GM23338 (cell line): ENCODE measurements around the gene SNTG2. TPM values are rescaled to one million over a fixed set of nuclear protein-coding genes. Genes with fewer than 3 reads are reported as not detected.

Experiments
- ATAC-seq: fragments of 200-7000 bp; cut with Tn5 transposase; 3 replicates; pipeline ENCODE4 v1.9.1; 2020
- DNase-seq: peaks from one replicate; pipeline ENCODE4 v3.0.0-alpha.2; 2015; ENCODE audit warnings: low spot score
- H2AFZ ChIP-seq: fragments of 200-600 bp; sonication (generic); 2 replicates; pipeline ENCODE4 v1.8.0; 2016; ENCODE audit warnings: antibody characterized with exemption, mild to moderate bottlenecking, moderate library complexity
- H3F3A ChIP-seq: fragments of 200-600 bp; sonication (generic); replicated peaks from 2 replicates; pipeline ENCODE4 v1.8.0; 2017; ENCODE audit warnings: antibody characterized with exemption, mixed run types, low read depth
- H3K27ac ChIP-seq: fragments of 200-600 bp; sonication (generic); 2 replicates; pipeline ENCODE4 v1.6.1; 2016; ENCODE audit warnings: low read depth
- H3K27me3 ChIP-seq: fragments of 200-600 bp; sonication (generic); 2 replicates; pipeline ENCODE4 v1.8.0; 2016; ENCODE audit warnings: mild to moderate bottlenecking, mixed run types, moderate library complexity; ENCODE audit not compliant: insufficient read depth
- H3K36me3 ChIP-seq: fragments of 200-600 bp; sonication (generic); 2 replicates; pipeline ENCODE4 v1.8.0; 2016; ENCODE audit warnings: mild to moderate bottlenecking; ENCODE audit not compliant: insufficient read depth
- H3K4me1 ChIP-seq: fragments of 200-600 bp; sonication (generic); 2 replicates; pipeline ENCODE4 v1.8.0; 2016; ENCODE audit warnings: mild to moderate bottlenecking, moderate library complexity; ENCODE audit not compliant: insufficient read depth
- H3K4me2 ChIP-seq: fragments of 200-600 bp; sonication (generic); 2 replicates; pipeline ENCODE4 v1.7.1; 2017; ENCODE audit warnings: mixed run types
- H3K4me3 ChIP-seq: fragments of 200-600 bp; sonication (generic); 2 replicates; pipeline ENCODE4 v1.6.1; 2016; ENCODE audit warnings: mixed run types
- H3K79me2 ChIP-seq: fragments of 200-600 bp; sonication (generic); replicated peaks from 2 replicates; pipeline ENCODE4 v1.8.0; 2017; ENCODE audit warnings: mild to moderate bottlenecking; ENCODE audit not compliant: insufficient read depth
- H3K9me2 ChIP-seq: fragments of 200-600 bp; sonication (generic); 2 replicates; pipeline ENCODE4 v1.8.0; 2017; ENCODE audit not compliant: insufficient read depth
- H4K20me1 ChIP-seq: fragments of 200-600 bp; sonication (generic); replicated peaks from 2 replicates; pipeline ENCODE4 v1.8.0; 2017; ENCODE audit warnings: mild to moderate bottlenecking; ENCODE audit not compliant: insufficient read depth
- H3K27ac Mint-ChIP-seq: 2 replicates; pipeline ENCODE4 v1.8.0; 2020; ENCODE audit warnings: inconsistent platforms, mild to moderate bottlenecking, moderate library complexity, mixed read lengths
- H3K27me3 Mint-ChIP-seq: 3 replicates; pipeline ENCODE4 v1.8.0; 2022; ENCODE audit warnings: low read depth, mild to moderate bottlenecking, moderate library complexity, mixed read lengths, inconsistent platforms; ENCODE audit not compliant: insufficient read depth, poor library complexity
- H3K36me3 Mint-ChIP-seq: 3 replicates; pipeline ENCODE4 v1.8.0; 2021; ENCODE audit warnings: low read depth, mild to moderate bottlenecking, inconsistent platforms, moderate library complexity, mixed read lengths
- H3K4me1 Mint-ChIP-seq: 3 replicates; pipeline ENCODE4 v1.8.0; 2020; ENCODE audit warnings: mild to moderate bottlenecking, inconsistent platforms, mixed read lengths
- H3K4me3 Mint-ChIP-seq: 3 replicates; pipeline ENCODE4 v1.8.0; 2021; ENCODE audit warnings: moderate library complexity, mild to moderate bottlenecking, inconsistent platforms, mixed read lengths
- H3K9me3 Mint-ChIP-seq: 3 replicates; pipeline ENCODE4 v1.8.0; 2020; ENCODE audit warnings: moderate library complexity, mild to moderate bottlenecking, inconsistent platforms, mixed read lengths
- CREB1 ChIP-seq: fragments of 250-450 bp; sonication (Bioruptor Pico); IDR thresholded peaks from 2 replicates; pipeline ENCODE4 v1.5.0; 2020; ENCODE audit warnings: low read depth, mild to moderate bottlenecking, moderate library complexity
- EZH2 ChIP-seq: fragments of 200-600 bp; sonication (generic); IDR thresholded peaks from one replicate; pipeline ENCODE4 v1.8.0; 2017; ENCODE audit warnings: antibody characterized with exemption, mild to moderate bottlenecking, low read depth; ENCODE audit not compliant: unreplicated experiment
- EZH2phosphoT487 ChIP-seq: fragments of 200-600 bp; sonication (generic); IDR thresholded peaks from one replicate; pipeline ENCODE4 v1.8.1; 2018; ENCODE audit warnings: antibody characterized with exemption; ENCODE audit not compliant: unreplicated experiment
- JUNB ChIP-seq: IDR thresholded peaks from one replicate; pipeline ENCODE4 v1.6.1; 2016; ENCODE audit warnings: antibody characterized with exemption; ENCODE audit not compliant: unreplicated experiment
- NANOG ChIP-seq: IDR thresholded peaks from 2 replicates; pipeline ENCODE4 v1.6.1; 2016; ENCODE audit warnings: antibody characterized with exemption, borderline replicate concordance
- POLR2AphosphoS5 ChIP-seq: IDR thresholded peaks from 2 replicates; pipeline ENCODE4 v1.6.1; 2016; ENCODE audit warnings: antibody characterized with exemption, low read depth
- ZNF114 ChIP-seq: fragments of 250-450 bp; sonication (Bioruptor Pico); IDR thresholded peaks from 2 replicates; pipeline ENCODE4 v1.5.0; 2020; ENCODE audit warnings: mild to moderate bottlenecking, moderate library complexity
- ZNF331 ChIP-seq: fragments of 250-450 bp; sonication (Bioruptor Pico); IDR thresholded peaks from 2 replicates; pipeline ENCODE4 v1.5.0; 2020; ENCODE audit warnings: low read depth, mild to moderate bottlenecking, moderate library complexity
- polyA plus RNA-seq: library from polyadenylated mRNA; unstranded; fragments of >200 nt; fragmentation: Nextera tagmentation; extraction: Ambion mirVana; gene quantifications from 2 replicates; pipeline ENCODE4 v1.2.1, GENCODE V29; 2016
- total RNA-seq: library from RNA; depleted of rRNA; stranded (reverse); fragments of >200 nt; shearing (Covaris generic); gene quantifications from 2 replicates; pipeline ENCODE4 v1.2.3, GENCODE V29; 2014
- TF ChIP-seq, protein P1 (sequence below): fragments of 250-450 bp; sonication (Bioruptor Pico); IDR thresholded peaks from 2 replicates; pipeline ENCODE4 v1.5.0; 2020; ENCODE audit warnings: mild to moderate bottlenecking, moderate library complexity
- TF ChIP-seq, protein P2 (sequence below), 2 experiments: fragments of 200-600 bp in 1 of 2; sonication (generic) in 1 of 2; conservative IDR thresholded peaks; 2 replicates each; pipeline versions ENCODE4 v1.5.1 to v1.6.1; 2016 to 2017; ENCODE audit warnings: antibody characterized with exemption in 2 of 2, low read depth in 2 of 2, mild to moderate bottlenecking in 2 of 2, moderate library complexity in 1 of 2
- TF ChIP-seq, protein P3 (sequence below): IDR thresholded peaks from 2 replicates; pipeline ENCODE4 v1.6.1; 2016; ENCODE audit warnings: antibody characterized with exemption
- TF ChIP-seq, protein P4 (sequence below): IDR thresholded peaks from one replicate; pipeline ENCODE4 v1.6.1; 2018; ENCODE audit warnings: antibody characterized with exemption; ENCODE audit not compliant: unreplicated experiment

Gene SNTG2
- total and polyA plus RNA-seq, 2 experiments from 2014 or later: 27.5 to 60.4 TPM

DNA sequence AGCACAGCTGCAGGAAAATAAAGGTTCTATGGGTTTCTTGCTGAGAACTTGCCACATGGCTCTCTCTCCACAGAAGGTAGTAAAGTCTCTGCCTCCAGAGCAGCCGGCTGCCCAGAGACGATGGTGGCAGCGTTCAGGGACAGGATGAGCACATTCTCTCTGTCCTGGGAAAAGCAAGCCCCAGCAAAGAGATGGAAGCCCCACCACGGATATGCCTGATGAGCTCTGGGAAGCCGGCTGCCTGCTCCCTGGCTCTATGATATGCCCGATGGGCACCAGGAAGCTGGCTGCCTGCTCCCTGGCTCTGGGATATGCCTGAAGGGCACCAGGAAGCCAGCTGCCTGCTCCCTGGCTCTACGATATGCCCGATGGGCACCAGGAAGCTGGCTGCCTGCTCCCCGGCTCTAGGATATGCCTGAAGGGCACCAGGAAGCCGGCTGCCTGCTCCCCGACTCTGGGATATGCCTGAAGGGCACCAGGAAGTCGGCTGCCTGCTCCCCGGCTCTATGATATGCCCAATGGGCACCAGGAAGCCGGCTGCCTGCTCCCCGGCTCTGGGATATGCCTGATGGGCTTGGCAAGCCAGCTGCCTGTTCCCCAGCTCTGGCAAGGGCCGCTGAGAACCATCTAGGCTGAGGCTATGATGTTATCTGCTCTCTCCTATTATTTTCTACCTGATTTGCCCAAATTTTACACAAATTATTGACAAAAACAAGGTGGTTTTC, 21.5 kb upstream of the SNTG2 start (continued):
- TF ChIP-seq, protein P1, sequence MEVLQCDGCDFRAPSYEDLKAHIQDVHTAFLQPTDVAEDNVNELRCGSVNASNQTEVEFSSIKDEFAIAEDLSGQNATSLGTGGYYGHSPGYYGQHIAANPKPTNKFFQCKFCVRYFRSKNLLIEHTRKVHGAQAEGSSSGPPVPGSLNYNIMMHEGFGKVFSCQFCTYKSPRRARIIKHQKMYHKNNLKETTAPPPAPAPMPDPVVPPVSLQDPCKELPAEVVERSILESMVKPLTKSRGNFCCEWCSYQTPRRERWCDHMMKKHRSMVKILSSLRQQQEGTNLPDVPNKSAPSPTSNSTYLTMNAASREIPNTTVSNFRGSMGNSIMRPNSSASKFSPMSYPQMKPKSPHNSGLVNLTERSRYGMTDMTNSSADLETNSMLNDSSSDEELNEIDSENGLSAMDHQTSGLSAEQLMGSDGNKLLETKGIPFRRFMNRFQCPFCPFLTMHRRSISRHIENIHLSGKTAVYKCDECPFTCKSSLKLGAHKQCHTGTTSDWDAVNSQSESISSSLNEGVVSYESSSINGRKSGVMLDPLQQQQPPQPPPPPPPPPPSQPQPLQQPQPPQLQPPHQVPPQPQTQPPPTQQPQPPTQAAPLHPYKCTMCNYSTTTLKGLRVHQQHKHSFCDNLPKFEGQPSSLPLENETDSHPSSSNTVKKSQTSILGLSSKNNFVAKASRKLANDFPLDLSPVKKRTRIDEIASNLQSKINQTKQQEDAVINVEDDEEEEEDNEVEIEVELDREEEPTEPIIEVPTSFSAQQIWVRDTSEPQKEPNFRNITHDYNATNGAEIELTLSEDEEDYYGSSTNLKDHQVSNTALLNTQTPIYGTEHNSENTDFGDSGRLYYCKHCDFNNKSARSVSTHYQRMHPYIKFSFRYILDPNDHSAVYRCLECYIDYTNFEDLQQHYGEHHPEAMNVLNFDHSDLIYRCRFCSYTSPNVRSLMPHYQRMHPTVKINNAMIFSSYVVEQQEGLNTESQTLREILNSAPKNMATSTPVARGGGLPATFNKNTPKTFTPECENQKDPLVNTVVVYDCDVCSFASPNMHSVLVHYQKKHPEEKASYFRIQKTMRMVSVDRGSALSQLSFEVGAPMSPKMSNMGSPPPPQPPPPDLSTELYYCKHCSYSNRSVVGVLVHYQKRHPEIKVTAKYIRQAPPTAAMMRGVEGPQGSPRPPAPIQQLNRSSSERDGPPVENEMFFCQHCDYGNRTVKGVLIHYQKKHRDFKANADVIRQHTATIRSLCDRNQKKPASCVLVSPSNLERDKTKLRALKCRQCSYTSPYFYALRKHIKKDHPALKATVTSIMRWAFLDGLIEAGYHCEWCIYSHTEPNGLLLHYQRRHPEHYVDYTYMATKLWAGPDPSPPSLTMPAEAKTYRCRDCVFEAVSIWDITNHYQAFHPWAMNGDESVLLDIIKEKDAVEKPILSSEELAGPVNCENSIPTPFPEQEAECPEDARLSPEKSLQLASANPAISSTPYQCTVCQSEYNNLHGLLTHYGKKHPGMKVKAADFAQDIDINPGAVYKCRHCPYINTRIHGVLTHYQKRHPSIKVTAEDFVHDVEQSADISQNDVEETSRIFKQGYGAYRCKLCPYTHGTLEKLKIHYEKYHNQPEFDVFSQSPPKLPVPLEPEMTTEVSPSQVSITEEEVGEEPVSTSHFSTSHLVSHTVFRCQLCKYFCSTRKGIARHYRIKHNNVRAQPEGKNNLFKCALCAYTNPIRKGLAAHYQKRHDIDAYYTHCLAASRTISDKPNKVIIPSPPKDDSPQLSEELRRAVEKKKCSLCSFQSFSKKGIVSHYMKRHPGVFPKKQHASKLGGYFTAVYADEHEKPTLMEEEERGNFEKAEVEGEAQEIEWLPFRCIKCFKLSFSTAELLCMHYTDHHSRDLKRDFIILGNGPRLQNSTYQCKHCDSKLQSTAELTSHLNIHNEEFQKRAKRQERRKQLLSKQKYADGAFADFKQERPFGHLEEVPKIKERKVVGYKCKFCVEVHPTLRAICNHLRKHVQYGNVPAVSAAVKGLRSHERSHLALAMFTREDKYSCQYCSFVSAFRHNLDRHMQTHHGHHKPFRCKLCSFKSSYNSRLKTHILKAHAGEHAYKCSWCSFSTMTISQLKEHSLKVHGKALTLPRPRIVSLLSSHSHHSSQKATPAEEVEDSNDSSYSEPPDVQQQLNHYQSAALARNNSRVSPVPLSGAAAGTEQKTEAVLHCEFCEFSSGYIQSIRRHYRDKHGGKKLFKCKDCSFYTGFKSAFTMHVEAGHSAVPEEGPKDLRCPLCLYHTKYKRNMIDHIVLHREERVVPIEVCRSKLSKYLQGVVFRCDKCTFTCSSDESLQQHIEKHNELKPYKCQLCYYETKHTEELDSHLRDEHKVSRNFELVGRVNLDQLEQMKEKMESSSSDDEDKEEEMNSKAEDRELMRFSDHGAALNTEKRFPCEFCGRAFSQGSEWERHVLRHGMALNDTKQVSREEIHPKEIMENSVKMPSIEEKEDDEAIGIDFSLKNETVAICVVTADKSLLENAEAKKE (CRISPR knock-in tag): no peak
- TF ChIP-seq ZNF114 (CRISPR knock-in tag) (no peak), EZH2phosphoT487 (no peak), ZNF331 (CRISPR knock-in tag) (no peak), POLR2AphosphoS5 (no peak)

DNA sequence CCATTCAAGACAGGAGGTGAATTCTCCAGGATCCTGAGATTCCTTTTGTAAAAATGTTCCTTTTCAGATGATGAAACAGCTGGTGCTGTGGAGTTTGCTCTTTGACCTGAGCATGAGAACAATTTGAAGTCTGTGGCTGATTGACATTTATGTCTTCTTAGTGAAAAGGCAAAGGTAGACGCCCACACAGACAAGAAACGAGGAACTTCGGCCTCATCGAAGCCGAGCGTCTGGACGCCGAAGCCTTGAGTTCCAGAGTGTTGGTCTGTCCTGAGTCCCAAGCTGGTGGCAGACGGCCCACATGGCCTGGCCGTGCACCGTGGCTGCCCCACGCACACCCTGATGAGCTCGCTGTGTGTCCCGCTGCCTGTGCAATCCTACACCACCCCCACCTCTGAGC, 20.7 kb upstream of the SNTG2 start:
- Histone ChIP-seq H3K4me2 (no peak overlapping the region), H3K4me3 (no peak overlapping the region), H3K27me3 (peaks cover 5% of the 10 kb centered on the region), H3K36me3 (no peaks in the 10 kb centered on the region), H2AFZ (no peak overlapping the region), H4K20me1 (no peaks in the 10 kb centered on the region), H3K27ac (no peak overlapping the region), H3K9me2 (0 out of 2 replicates have a peak, but pooled peaks cover 4% of the 10 kb centered on the region), H3K79me2 (no peaks in the 10 kb centered on the region), H3K4me1 (peaks cover 28% of the 10 kb centered on the region), H3F3A (peaks cover 21% of the 10 kb centered on the region)
- Mint-ChIP-seq H3K36me3 (peaks cover 22% of the 10 kb centered on the region), H3K9me3 (peaks cover 24% of the 10 kb centered on the region), H3K4me3 (no peak overlapping the region), H3K27me3 (peaks cover 24% of the 10 kb centered on the region), H3K4me1 (peaks cover 37% of the 10 kb centered on the region), H3K27ac (no peak overlapping the region)
- no peak for ATAC-seq
- DNase-seq: no peak
- no peak for TF ChIP-seq POLR2AphosphoS5
- TF ChIP-seq, protein P2, sequence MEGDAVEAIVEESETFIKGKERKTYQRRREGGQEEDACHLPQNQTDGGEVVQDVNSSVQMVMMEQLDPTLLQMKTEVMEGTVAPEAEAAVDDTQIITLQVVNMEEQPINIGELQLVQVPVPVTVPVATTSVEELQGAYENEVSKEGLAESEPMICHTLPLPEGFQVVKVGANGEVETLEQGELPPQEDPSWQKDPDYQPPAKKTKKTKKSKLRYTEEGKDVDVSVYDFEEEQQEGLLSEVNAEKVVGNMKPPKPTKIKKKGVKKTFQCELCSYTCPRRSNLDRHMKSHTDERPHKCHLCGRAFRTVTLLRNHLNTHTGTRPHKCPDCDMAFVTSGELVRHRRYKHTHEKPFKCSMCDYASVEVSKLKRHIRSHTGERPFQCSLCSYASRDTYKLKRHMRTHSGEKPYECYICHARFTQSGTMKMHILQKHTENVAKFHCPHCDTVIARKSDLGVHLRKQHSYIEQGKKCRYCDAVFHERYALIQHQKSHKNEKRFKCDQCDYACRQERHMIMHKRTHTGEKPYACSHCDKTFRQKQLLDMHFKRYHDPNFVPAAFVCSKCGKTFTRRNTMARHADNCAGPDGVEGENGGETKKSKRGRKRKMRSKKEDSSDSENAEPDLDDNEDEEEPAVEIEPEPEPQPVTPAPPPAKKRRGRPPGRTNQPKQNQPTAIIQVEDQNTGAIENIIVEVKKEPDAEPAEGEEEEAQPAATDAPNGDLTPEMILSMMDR (conservative IDR thresholded peaks at IDR 0.05; ENCODE audit: low read depth in 2 of 2): no peak
- no peak for TF ChIP-seq CREB1 (CRISPR knock-in tag)
- no peak for TF ChIP-seq ZNF331 (CRISPR knock-in tag)
- no peak for TF ChIP-seq JUNB
- no peak for TF ChIP-seq EZH2
- no peak for TF ChIP-seq NANOG
- TF ChIP-seq, protein P3, sequence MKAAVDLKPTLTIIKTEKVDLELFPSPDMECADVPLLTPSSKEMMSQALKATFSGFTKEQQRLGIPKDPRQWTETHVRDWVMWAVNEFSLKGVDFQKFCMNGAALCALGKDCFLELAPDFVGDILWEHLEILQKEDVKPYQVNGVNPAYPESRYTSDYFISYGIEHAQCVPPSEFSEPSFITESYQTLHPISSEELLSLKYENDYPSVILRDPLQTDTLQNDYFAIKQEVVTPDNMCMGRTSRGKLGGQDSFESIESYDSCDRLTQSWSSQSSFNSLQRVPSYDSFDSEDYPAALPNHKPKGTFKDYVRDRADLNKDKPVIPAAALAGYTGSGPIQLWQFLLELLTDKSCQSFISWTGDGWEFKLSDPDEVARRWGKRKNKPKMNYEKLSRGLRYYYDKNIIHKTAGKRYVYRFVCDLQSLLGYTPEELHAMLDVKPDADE: no peak
- TF ChIP-seq, protein P4, sequence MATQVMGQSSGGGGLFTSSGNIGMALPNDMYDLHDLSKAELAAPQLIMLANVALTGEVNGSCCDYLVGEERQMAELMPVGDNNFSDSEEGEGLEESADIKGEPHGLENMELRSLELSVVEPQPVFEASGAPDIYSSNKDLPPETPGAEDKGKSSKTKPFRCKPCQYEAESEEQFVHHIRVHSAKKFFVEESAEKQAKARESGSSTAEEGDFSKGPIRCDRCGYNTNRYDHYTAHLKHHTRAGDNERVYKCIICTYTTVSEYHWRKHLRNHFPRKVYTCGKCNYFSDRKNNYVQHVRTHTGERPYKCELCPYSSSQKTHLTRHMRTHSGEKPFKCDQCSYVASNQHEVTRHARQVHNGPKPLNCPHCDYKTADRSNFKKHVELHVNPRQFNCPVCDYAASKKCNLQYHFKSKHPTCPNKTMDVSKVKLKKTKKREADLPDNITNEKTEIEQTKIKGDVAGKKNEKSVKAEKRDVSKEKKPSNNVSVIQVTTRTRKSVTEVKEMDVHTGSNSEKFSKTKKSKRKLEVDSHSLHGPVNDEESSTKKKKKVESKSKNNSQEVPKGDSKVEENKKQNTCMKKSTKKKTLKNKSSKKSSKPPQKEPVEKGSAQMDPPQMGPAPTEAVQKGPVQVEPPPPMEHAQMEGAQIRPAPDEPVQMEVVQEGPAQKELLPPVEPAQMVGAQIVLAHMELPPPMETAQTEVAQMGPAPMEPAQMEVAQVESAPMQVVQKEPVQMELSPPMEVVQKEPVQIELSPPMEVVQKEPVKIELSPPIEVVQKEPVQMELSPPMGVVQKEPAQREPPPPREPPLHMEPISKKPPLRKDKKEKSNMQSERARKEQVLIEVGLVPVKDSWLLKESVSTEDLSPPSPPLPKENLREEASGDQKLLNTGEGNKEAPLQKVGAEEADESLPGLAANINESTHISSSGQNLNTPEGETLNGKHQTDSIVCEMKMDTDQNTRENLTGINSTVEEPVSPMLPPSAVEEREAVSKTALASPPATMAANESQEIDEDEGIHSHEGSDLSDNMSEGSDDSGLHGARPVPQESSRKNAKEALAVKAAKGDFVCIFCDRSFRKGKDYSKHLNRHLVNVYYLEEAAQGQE: no peak
